Common myeloid progenitor, CD34-positive (primary cell): ENCODE data around the gene WNK2.

Experiments
- CTCF ChIA-PET: fragments of 350-600 bp; sonication (Branson Sonifier 250); formaldehyde crosslinking; loops from one replicate; lab custom pipeline; 2021; ENCODE audit warnings: antibody characterized with exemption; lab: Charles Lee
- POLR2A ChIA-PET: fragments of 350-600 bp; sonication (Branson Sonifier 250); formaldehyde crosslinking; loops from one replicate; lab custom pipeline; 2021; ENCODE audit warnings: antibody characterized with exemption; lab: Charles Lee
- DNase-seq, 3 donors: peaks; one replicate each; pipeline versions ENCODE4 v3.0.0 to v3.0.0-alpha.2; 2013
- H3K27ac ChIP-seq, 2 experiments: 1 replicate in 1 of 2; 2 replicates in 1 of 2; pipeline ENCODE4 v1.7.0; 2013; ENCODE audit warnings: inconsistent platforms in 2 of 2, low read length in 2 of 2, mild to moderate bottlenecking in 2 of 2, low read depth in 1 of 2, moderate library complexity in 1 of 2; ENCODE audit not compliant: severe bottlenecking in 2 of 2, insufficient read depth in 1 of 2, poor library complexity in 1 of 2
- H3K27me3 ChIP-seq, 5 experiments: replicated peaks in 2 of 5; 1 replicate in 3 of 5; 2 replicates in 2 of 5; pipeline versions ENCODE4 v1.6.1 to v1.7.0; 2013; ENCODE audit warnings: low read length in 4 of 5, mild to moderate bottlenecking in 2 of 5, moderate library complexity in 2 of 5, inconsistent platforms in 1 of 5; ENCODE audit not compliant: insufficient read depth in 5 of 5, control insufficient read depth in 4 of 5
- H3K36me3 ChIP-seq, 4 experiments: 1 replicate in 2 of 4; 2 replicates in 2 of 4; pipeline versions ENCODE4 v1.6.1 to v1.7.0; 2013; ENCODE audit warnings: low read length in 3 of 4, control low read depth in 1 of 4, mild to moderate bottlenecking in 1 of 4; ENCODE audit not compliant: control insufficient read depth in 4 of 4, insufficient read depth in 4 of 4
- H3K4me1 ChIP-seq, 4 experiments: 1 replicate in 3 of 4; 2 replicates in 1 of 4; pipeline versions ENCODE4 v1.6.1 to v1.7.1; 2013; ENCODE audit warnings: low read length in 3 of 4, mild to moderate bottlenecking in 3 of 4, control low read depth in 1 of 4, inconsistent platforms in 1 of 4, moderate library complexity in 1 of 4; ENCODE audit not compliant: control insufficient read depth in 4 of 4, insufficient read depth in 4 of 4; ENCODE audit errors: control extremely low read depth in 1 of 4
- H3K4me3 ChIP-seq, 7 experiments: 1 replicate in 4 of 7; 2 replicates in 3 of 7; pipeline versions ENCODE4 v1.5.1 to v1.7.0; 2013; ENCODE audit warnings: mild to moderate bottlenecking in 7 of 7, low read length in 6 of 7, moderate library complexity in 6 of 7, inconsistent platforms in 2 of 7, low read depth in 2 of 7, control low read depth in 1 of 7; ENCODE audit not compliant: insufficient read depth in 4 of 7, control insufficient read depth in 1 of 7; ENCODE audit errors: extremely low read depth in 1 of 7
- H3K9me3 ChIP-seq, 5 experiments: 1 replicate in 4 of 5; 2 replicates in 1 of 5; pipeline versions ENCODE4 v1.6.1 to v1.7.1; 2013; ENCODE audit warnings: low read length in 4 of 5, mild to moderate bottlenecking in 2 of 5, inconsistent platforms in 1 of 5, low read depth in 1 of 5, moderate library complexity in 1 of 5; ENCODE audit not compliant: control insufficient read depth in 4 of 5, insufficient read depth in 2 of 5; ENCODE audit errors: control extremely low read depth in 1 of 5
- WGBS: methylation state at CpG from one replicate; pipeline ENCODE4 v1.1.5; 2013; ENCODE audit not compliant: insufficient coverage; 5-methylcytosine and 5-hydroxymethylcytosine counted together

WNK2 gene

GRCh38 chr9:93258419-93258817, 74.5 kb downstream of the WNK2 start:
- Histone ChIP-seq H3K4me3 (no peak overlapping the region), H3K9me3 (no peaks in the 10 kb centered on the region), H3K4me1 (no peaks in the 10 kb centered on the region), H3K27me3 (peaks cover 0 to 5% (median 0%) of the 10 kb centered on the region in 5 experiments), H3K36me3 (no peaks in the 10 kb centered on the region), H3K27ac (no peak overlapping the region)
- 95% methylated on average over 3 of the region's 4 CpGs for WGBS
- CTCF ChIA-PET: no interaction called here
- POLR2A ChIA-PET: no interaction called here
- DNase-seq: no peak

- H3K9me3 ChIP-seq: no peaks in the 10 kb centered on the region
- CTCF ChIA-PET: no interaction called here
- no peak for DNase-seq
- 95% methylated on average over 22 of the region's 33 CpGs for WGBS
- H3K36me3 ChIP-seq: no peaks in the 10 kb centered on the region
- H3K27ac ChIP-seq: no peak overlapping the region
- no peaks in the 10 kb centered on the region for H3K4me1 ChIP-seq
- POLR2A ChIA-PET: no interaction called here
- peaks cover 0 to 5% (median 0%) of the 10 kb centered on the region in 5 experiments for H3K27me3 ChIP-seq
- no peak overlapping the region for H3K4me3 ChIP-seq
Measured at GRCh38 chr9:93258818-93259489, 75.0 kb downstream of the WNK2 start.

- no peaks in the 10 kb centered on the region for H3K36me3 ChIP-seq
- DNase-seq: no peak
- H3K27ac ChIP-seq: no peak overlapping the region
- H3K9me3 ChIP-seq: no peaks in the 10 kb centered on the region
- no peaks in the 10 kb centered on the region for H3K4me1 ChIP-seq
- CTCF ChIA-PET: no interaction called here
- POLR2A ChIA-PET: no interaction called here
- WGBS: 97% methylated on average over 16 of the region's 20 CpGs
- no peak overlapping the region for H3K4me3 ChIP-seq
- H3K27me3 ChIP-seq: peaks cover 0 to 10% (median 0%) of the 10 kb centered on the region in 5 experiments
Measured at GRCh38 chr9:93259490-93260262, 75.7 kb downstream of the WNK2 start.

DNA sequence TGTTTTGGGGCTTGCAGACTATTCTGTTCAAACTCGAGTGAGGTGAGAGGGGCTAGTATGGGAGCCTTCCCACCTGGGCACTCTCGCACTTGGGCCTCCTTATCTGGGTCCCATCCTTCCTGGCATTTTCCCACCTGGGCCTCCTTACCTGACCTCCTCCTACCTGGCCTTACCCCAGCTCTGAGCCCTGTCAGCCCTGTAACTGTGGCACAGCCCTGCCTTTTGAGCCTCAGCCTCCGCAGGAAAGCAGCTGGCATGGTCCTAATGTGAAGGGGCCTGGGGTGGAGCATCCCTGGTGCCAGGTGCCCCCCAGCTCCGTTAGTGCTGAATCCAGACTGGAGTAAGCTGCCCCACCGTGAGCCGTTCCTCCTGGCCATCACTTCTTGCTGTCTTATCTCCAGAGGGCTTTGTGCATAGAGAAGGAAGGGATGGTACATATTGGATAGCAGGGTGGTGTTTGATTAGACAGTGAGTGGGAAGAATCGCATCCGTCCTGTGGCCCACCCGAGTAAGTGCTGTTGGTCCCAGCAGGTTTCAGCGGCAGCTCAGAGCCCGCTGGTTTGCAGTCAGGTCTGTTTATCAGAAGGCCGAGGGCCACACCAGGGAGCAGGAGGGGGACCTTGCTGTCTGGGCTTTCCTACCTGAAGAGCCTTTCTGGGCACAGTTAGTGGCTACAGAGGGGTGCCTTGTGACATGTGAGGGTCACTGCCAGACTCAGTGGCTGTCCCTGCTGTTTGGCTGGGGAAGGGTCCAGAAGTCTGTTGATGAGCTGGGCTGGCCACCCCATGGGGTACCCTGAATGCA, 76.5 kb downstream of the WNK2 start:
- ChIA-PET POLR2A (no interaction called here), CTCF (no interaction called here)
- 93% methylated on average over 8 of the region's 12 CpGs for WGBS
- Histone ChIP-seq H3K27ac (no peak overlapping the region), H3K4me1 (no peaks in the 10 kb centered on the region), H3K36me3 (no peaks in the 10 kb centered on the region), H3K9me3 (no peaks in the 10 kb centered on the region), H3K27me3 (peaks cover 0 to 10% (median 0%) of the 10 kb centered on the region in 5 experiments), H3K4me3 (no peak overlapping the region)
- no peak for DNase-seq

- DNase-seq: no peak
- Histone ChIP-seq H3K4me3 (no peak overlapping the region), H3K27me3 (peaks cover 0 to 8% (median 0%) of the 10 kb centered on the region in 5 experiments), H3K27ac (no peak overlapping the region), H3K9me3 (no peaks in the 10 kb centered on the region), H3K4me1 (no peaks in the 10 kb centered on the region), H3K36me3 (no peaks in the 10 kb centered on the region)
- ChIA-PET CTCF (no interaction called here), POLR2A (no interaction called here)
- WGBS: 100% methylated on average over 4 of the region's 10 CpGs
Measured at GRCh38 chr9:93261281-93261680, 77.3 kb downstream of the WNK2 start.

GRCh38 chr9:93261735-93262523, 78.0 kb downstream of the WNK2 start:
- ChIA-PET CTCF (no interaction called here), POLR2A (no interaction called here)
- H3K36me3 ChIP-seq: no peaks in the 10 kb centered on the region
- peaks cover 0 to 8% (median 0%) of the 10 kb centered on the region in 5 experiments for H3K27me3 ChIP-seq
- no peak for DNase-seq
- WGBS: 95% methylated on average over 26 of the region's 26 CpGs
- H3K4me1 ChIP-seq: no peaks in the 10 kb centered on the region
- H3K4me3 ChIP-seq: no peak overlapping the region
- no peaks in the 10 kb centered on the region for H3K9me3 ChIP-seq
- H3K27ac ChIP-seq: no peak overlapping the region
